OCI-LY1 (cell line): Measurements from ENCODE around the gene PDHX.

Experiments
- EZH2 ChIP-seq: fragments of 200-600 bp; sonication (generic), shearing (Covaris generic); IDR thresholded peaks from 2 replicates; pipeline ENCODE4 v1.8.0; 2017; ENCODE audit warnings: borderline replicate concordance, mixed run types, mild to moderate bottlenecking, antibody characterized with exemption, low read length, moderate library complexity, mixed read lengths
- TF ChIP-seq, protein P1 (sequence below): fragments of 200-600 bp; sonication (generic), shearing (Covaris generic); IDR thresholded peaks from 2 replicates; pipeline ENCODE4 v1.5.1; 2017; ENCODE audit warnings: mild to moderate bottlenecking, antibody characterized with exemption, low read length, moderate library complexity, mixed read lengths

- TF ChIP-seq, protein P1, sequence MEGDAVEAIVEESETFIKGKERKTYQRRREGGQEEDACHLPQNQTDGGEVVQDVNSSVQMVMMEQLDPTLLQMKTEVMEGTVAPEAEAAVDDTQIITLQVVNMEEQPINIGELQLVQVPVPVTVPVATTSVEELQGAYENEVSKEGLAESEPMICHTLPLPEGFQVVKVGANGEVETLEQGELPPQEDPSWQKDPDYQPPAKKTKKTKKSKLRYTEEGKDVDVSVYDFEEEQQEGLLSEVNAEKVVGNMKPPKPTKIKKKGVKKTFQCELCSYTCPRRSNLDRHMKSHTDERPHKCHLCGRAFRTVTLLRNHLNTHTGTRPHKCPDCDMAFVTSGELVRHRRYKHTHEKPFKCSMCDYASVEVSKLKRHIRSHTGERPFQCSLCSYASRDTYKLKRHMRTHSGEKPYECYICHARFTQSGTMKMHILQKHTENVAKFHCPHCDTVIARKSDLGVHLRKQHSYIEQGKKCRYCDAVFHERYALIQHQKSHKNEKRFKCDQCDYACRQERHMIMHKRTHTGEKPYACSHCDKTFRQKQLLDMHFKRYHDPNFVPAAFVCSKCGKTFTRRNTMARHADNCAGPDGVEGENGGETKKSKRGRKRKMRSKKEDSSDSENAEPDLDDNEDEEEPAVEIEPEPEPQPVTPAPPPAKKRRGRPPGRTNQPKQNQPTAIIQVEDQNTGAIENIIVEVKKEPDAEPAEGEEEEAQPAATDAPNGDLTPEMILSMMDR: no peak
- no peak for TF ChIP-seq EZH2
Observed at GRCh38 chr11:34953955-34954354, 37.5 kb downstream of the PDHX start.
